Left lung (tissue), 10 donors: ENCODE measurements around the gene LANCL3. TPM values are rescaled to one million over a fixed set of nuclear protein-coding genes. Genes with fewer than 3 reads are reported as not detected.

Source experiments
- ATAC-seq: fragments of 200-7000 bp; cut with Tn5 transposase; one replicate; pipeline ENCODE4 v1.9.1; 2020; ENCODE audit warnings: moderate library complexity
- DNase-seq, 4 donors: peaks; one replicate each; pipeline ENCODE4 v3.0.0-alpha.2; 2013 to 2020
- H3K27ac ChIP-seq, 2 donors: fragments of 200-600 bp; sonication (generic) in 1 of 2; one replicate each; pipeline versions ENCODE4 v1.5.0 to v1.8.0; 2020 to 2021
- H3K27me3 ChIP-seq, 2 donors: fragments of 200-600 bp; sonication (generic) in 1 of 2; one replicate each; pipeline versions ENCODE4 v1.5.0 to v1.8.0; 2020 to 2021
- H3K36me3 ChIP-seq, 2 donors: fragments of 200-600 bp; sonication (generic) in 1 of 2; one replicate each; pipeline versions ENCODE4 v1.5.0 to v1.8.0; 2020 to 2021
- H3K4me1 ChIP-seq, 2 donors: fragments of 200-600 bp; one replicate each; pipeline ENCODE4 v1.8.0; 2021
- H3K4me3 ChIP-seq, 2 donors: fragments of 200-600 bp; sonication (generic) in 1 of 2; one replicate each; pipeline versions ENCODE4 v1.5.0 to v1.8.0; 2020 to 2021; ENCODE audit warnings: mild to moderate bottlenecking in 1 of 2
- H3K9me3 ChIP-seq, 2 donors: fragments of 200-600 bp; sonication (generic) in 1 of 2; one replicate each; pipeline versions ENCODE4 v1.5.0 to v1.8.0; 2020 to 2021
- intact Hi-C, 2 donors: fragments of 100-400 bp; cut with DNase I; formaldehyde crosslinking; loops; one replicate each; pipeline versions ENCODE4 v1.11.2 to v1.14.2; 2022
- polyA plus RNA-seq, 6 donors: library from polyadenylated mRNA; unstranded; fragments of 120-200 nt; gene quantifications; one replicate each; pipeline ENCODE4 v1.2.1, GENCODE V29; 2013; ENCODE audit not compliant: insufficient read length in 6 of 6
- total RNA-seq, 2 donors: library from RNA; stranded (reverse); fragmentation: NEBNext Ultra II Directional; extraction: Animal tissue kit (Norgen Biotek cat#: 25700); gene quantifications; one replicate each; pipeline ENCODE4 v1.2.1, GENCODE V29; 2021
- TF ChIP-seq, protein P1 (sequence below), 2 donors: fragments of 200-600 bp; sonication (generic) in 1 of 2; IDR thresholded peaks; one replicate each; pipeline versions ENCODE4 v1.5.0 to v1.8.0; 2021; ENCODE audit warnings: antibody characterized with exemption in 2 of 2
- donor health status: DM: no; HTN: yes; CAD: no.
- donor health status: DM: no; HTN: no; CAD: no.

LANCL3 gene
- total and polyA plus RNA-seq, 8 donors, result 0.76 to 4.3 (median 3.4) TPM

DNA sequence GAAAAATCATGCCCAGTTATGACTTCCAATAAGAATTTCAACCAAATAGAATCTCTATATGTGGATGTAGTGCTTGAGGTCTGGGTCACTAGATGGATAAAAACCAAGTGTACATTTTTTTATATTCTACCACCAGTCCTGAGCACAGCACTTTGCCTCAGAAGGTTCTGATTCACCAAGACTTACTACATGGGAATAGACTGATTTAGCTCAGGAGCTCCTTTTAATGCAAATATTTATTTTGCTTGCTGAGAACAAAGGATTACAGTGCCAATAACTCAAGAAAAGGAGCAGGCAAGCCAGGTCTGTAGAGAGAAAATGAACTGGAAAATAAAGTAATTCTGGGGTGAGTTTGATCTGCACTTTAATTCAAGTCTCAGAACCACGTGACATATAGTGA lies 107.8 kb downstream of the LANCL3 start:
- ATAC-seq (peak; percentile 39), DNase-seq (no peak)
- H3K4me1 ChIP-seq, result no peaks in the 10 kb centered on the region
- no peak overlapping the region for H3K27ac ChIP-seq
- TF ChIP-seq, protein P1, sequence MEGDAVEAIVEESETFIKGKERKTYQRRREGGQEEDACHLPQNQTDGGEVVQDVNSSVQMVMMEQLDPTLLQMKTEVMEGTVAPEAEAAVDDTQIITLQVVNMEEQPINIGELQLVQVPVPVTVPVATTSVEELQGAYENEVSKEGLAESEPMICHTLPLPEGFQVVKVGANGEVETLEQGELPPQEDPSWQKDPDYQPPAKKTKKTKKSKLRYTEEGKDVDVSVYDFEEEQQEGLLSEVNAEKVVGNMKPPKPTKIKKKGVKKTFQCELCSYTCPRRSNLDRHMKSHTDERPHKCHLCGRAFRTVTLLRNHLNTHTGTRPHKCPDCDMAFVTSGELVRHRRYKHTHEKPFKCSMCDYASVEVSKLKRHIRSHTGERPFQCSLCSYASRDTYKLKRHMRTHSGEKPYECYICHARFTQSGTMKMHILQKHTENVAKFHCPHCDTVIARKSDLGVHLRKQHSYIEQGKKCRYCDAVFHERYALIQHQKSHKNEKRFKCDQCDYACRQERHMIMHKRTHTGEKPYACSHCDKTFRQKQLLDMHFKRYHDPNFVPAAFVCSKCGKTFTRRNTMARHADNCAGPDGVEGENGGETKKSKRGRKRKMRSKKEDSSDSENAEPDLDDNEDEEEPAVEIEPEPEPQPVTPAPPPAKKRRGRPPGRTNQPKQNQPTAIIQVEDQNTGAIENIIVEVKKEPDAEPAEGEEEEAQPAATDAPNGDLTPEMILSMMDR (IDR thresholded peaks at IDR 0.05), result no peak
- no peaks in the 10 kb centered on the region for H3K9me3 ChIP-seq
- intact Hi-C loops, result no loop called here
- H3K27me3 ChIP-seq, result peaks cover 0 to 4% of the 10 kb centered on the region in 2 donors
- H3K36me3 ChIP-seq, result no peaks in the 10 kb centered on the region
- no peak overlapping the region for H3K4me3 ChIP-seq

DNA sequence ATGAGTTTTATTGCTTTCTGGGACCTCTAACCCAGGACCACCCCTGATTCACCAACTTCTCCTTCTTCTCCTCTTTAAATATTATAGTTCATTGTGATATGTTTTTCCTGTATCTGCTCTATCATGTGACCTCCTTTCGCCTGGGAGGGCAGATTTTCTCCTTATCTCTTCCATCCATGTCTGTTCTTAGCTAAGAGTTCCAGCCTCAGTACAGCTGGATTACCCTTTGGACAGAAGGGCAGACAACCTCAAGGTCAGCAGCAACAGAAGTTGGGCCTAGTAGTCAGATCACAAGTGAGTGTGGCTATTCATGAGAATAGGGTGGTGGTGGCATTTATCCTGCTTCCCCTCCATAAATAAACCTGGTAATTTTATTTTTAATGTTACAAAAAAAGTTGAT lies 108.4 kb downstream of the LANCL3 start:
- Histone ChIP-seq H3K9me3 (no peaks in the 10 kb centered on the region), H3K4me1 (no peaks in the 10 kb centered on the region), H3K4me3 (no peak overlapping the region), H3K27me3 (peaks cover 0 to 4% of the 10 kb centered on the region in 2 donors), H3K27ac (no peak overlapping the region), H3K36me3 (no peaks in the 10 kb centered on the region)
- intact Hi-C loops, result no loop called here
- no peak for ATAC-seq
- TF ChIP-seq, protein P1 (IDR thresholded peaks at IDR 0.05), result no peak
- DNase-seq, result no peak

DNA sequence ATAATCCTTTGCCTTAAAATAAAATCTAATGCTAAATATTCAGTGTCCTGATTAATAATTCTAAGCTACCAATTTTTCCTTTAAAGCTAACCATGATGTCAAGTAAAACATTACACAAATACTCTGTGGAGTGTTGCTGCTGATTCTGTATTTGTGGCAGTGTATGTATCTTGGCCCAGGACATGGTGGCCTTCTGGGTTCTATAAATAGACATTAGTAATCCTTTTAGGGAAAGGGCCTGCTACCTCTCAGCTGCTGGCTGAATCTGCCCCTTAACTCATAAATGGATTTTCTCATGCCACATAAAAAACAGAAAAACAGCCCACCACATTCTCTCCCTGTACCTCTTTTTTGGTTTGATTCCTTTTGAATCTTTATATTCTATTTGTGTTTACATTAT lies 113.0 kb downstream of the LANCL3 start:
- intact Hi-C loops, result no loop called here
- Histone ChIP-seq H3K4me1 (no peaks in the 10 kb centered on the region), H3K4me3 (no peak overlapping the region), H3K36me3 (no peaks in the 10 kb centered on the region), H3K27me3 (peaks cover 0 to 13% of the 10 kb centered on the region in 2 donors), H3K27ac (no peak overlapping the region), H3K9me3 (no peaks in the 10 kb centered on the region)
- ATAC-seq (no peak), DNase-seq (peak in 1 of 4 donors; percentile 27)
- TF ChIP-seq, protein P1 (IDR thresholded peaks at IDR 0.05), result no peak

DNA sequence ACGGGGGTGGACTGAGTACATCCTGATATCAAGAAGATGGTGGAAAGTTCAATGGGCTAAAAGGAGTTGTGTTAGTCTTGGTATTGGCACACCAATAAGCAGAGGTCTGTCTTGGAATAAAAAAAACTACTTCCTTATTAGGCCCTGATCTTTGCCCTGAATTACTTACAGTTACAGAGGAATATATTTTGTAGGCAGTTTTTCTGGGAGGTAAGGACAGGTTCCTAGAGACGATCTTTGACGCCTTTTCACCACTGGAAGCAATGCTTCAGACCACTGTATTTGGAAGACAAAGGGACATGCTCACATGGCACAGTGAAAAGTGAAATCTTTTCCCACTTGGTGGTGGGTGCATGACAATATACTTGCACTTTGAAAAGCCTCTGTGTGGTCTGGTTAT lies 113.5 kb downstream of the LANCL3 start:
- TF ChIP-seq, protein P1 (IDR thresholded peaks at IDR 0.05), result no peak
- no peaks in the 10 kb centered on the region for H3K9me3 ChIP-seq
- peaks cover 0 to 13% of the 10 kb centered on the region in 2 donors for H3K27me3 ChIP-seq
- no peak for ATAC-seq
- H3K36me3 ChIP-seq, result no peaks in the 10 kb centered on the region
- DNase-seq, result no peak
- H3K4me3 ChIP-seq, result peak overlapping the region; percentile 23 to 36
- no peaks in the 10 kb centered on the region for H3K4me1 ChIP-seq
- intact Hi-C loops, result no loop called here
- no peak overlapping the region for H3K27ac ChIP-seq

DNA sequence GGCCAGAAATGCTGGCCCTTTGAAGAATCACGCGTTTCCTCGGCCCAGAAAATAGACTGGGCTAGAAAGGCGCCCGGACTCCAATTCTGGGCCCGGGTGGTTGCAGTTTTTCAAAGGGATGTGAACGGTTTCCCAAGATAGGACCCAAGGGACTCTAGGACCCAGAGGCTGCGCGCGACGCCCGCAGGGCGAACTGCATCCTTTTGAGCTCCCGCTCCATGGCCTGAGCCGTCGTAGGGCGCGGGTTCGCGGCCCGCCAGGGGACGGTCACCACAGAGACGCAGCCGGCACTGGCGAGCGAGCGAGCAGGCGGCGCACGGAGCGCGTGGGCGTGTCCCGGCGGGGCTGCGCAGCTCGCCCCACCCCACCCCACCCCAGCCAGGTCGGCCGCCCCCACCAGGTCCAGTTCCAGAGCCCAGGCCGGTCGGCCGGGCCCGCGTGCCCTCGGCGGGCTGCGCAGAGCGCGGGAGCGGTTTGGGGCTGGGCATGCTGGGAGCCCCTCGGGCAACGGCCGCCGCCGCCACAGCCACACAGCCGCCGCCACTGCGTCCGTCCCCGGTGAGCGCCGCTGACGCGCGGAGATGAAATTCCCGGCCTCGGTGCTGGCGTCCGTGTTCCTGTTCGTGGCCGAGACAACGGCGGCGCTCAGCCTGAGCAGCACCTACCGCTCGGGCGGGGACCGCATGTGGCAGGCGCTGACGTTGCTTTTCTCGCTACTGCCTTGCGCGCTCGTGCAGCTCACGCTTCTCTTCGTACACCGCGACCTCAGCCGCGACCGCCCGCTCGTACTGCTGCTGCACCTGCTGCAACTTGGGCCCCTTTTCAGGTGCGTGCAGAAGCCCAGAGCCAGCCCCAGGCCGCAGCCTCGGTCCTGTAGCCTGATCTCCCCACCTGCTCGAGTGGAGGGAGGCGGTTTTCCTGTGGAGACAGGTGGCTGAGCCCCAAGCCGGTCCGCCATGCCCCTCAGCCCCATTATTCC lies 114.2 kb downstream of the LANCL3 start, which contains the start of gene XK:
TSS of gene XK (plus strand) at position 411 of the 979 bp plus-strand sequence. CDS start at position 582, 171 bp downstream.
- Histone ChIP-seq H3K9me3 (no peaks in the 10 kb centered on the region), H3K36me3 (no peaks in the 10 kb centered on the region), H3K4me1 (no peaks in the 10 kb centered on the region), H3K27me3 (peaks cover 0 to 13% of the 10 kb centered on the region in 2 donors), H3K4me3 (peak within 1 kb of the TSS; percentile 23 to 36), H3K27ac (peak within 1 kb of the TSS in 1 of 2 donors; percentile 8)
- ATAC-seq, result peak; percentile 88
- intact Hi-C loops, result no loop called here
- TF ChIP-seq, protein P1 (IDR thresholded peaks at IDR 0.05), result no peak
- peak in 3 of 4 donors; percentile 33 to 84 (median 55) for DNase-seq
